Calu3 (cell line): ENCODE data around the gene TH. TPM values are rescaled to one million over a fixed set of nuclear protein-coding genes. Genes with fewer than 3 reads are reported as not detected.

Experiments used
- BruUV-seq: library from RNA; stranded (reverse); fragments of 400-500 nt; replicated peaks from 2 replicates; lab custom pipeline; 2021; lab: Mats Ljungman, UMichigan
- CTCF ChIA-PET: fragments of 300-600 bp; sonication (Branson Sonifier 250); formaldehyde crosslinking; loops from one replicate; lab custom pipeline; 2022; ENCODE audit warnings: antibody characterized with exemption; lab: Charles Lee
- DNase-seq: peaks from one replicate; pipeline ENCODE4 v3.0.0; 2022
- H3K27ac Mint-ChIP-seq: one replicate; pipeline ENCODE4 v1.8.0; 2022; ENCODE audit warnings: mixed read lengths; ENCODE audit not compliant: unreplicated experiment
- H3K27me3 Mint-ChIP-seq: one replicate; pipeline ENCODE4 v1.8.0; 2022; ENCODE audit warnings: mixed read lengths; ENCODE audit not compliant: unreplicated experiment
- H3K36me3 Mint-ChIP-seq: one replicate; pipeline ENCODE4 v1.8.0; 2022; ENCODE audit warnings: mild to moderate bottlenecking, moderate library complexity, mixed read lengths; ENCODE audit not compliant: insufficient read depth, unreplicated experiment
- H3K4me1 Mint-ChIP-seq: one replicate; pipeline ENCODE4 v1.8.0; 2022; ENCODE audit warnings: mild to moderate bottlenecking, low read depth, mixed read lengths; ENCODE audit not compliant: unreplicated experiment
- H3K4me3 Mint-ChIP-seq: one replicate; pipeline ENCODE4 v1.8.0; 2022; ENCODE audit warnings: mild to moderate bottlenecking, low read depth, moderate library complexity, mixed read lengths; ENCODE audit not compliant: unreplicated experiment
- H3K9me3 Mint-ChIP-seq: one replicate; pipeline ENCODE4 v1.8.0; 2022; ENCODE audit warnings: low read depth, mixed read lengths; ENCODE audit not compliant: unreplicated experiment
- intact Hi-C: fragments of 100-400 bp; cut with micrococcal nuclease; formaldehyde crosslinking; loops from one replicate; pipeline ENCODE4 v1.10.0; 2022; ENCODE audit not compliant: unreplicated experiment
- total RNA-seq: library from RNA; stranded (reverse); gene quantifications from 2 replicates; pipeline ENCODE4 v1.2.3, GENCODE V29; 2022
- TF ChIP-seq, protein P1 (sequence below): fragments of 200-600 bp; IDR thresholded peaks from one replicate; pipeline ENCODE4 v1.8.0; 2022; ENCODE audit warnings: antibody characterized with exemption; ENCODE audit not compliant: unreplicated experiment

TH gene
- total RNA-seq, 1 experiment from 2014 or later, result not detected

DNA sequence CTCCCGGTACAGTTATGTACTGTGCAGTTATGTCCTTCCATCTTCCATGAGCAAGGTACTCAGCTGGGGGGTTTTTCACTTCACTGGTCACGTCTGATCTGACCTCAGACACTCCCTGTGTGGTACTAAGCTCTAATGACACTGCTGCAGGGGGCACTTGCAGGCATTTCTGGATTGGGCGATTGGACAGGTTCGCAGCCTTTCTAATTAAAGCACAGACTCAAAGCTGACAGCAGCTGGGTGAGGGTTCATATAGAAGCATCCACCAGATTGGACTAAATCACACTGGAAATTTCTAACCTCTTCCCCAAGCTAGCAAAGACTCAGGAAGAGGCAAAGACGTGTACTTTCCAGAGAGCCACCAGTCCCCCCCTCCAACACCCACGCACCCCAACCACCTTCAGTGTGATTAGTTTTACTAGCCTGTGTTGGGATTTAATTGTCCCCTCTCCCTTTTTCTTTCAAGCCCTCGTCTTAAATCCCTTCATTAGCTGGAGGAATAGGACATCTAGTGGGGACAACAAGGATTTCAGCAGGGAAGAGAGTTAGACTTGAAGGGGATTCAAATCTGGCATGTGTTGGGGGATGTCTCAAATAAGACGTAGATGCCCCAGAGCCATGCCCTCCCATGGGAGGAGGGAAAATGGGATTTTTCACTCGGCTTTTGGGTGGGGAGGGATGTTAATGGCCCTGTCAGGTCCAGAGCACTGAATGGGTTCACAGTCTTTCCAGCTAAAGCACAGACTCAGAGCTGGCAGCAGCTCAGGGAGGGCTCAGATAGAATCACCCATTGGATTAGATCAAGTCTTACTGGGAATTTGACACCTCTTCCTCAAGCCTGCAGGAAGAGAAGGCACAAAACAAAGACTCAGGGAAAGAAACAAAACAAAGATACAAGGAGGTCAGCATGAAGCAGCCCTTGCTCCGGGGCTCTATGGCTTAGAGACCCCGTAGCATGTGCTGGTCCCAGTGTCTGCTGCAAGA lies 21.5 kb downstream of the TH start:
- Mint-ChIP-seq H3K27ac (no peak overlapping the region), H3K9me3 (no peaks in the 10 kb centered on the region), H3K4me3 (no peak overlapping the region), H3K36me3 (peaks cover 4% of the 10 kb centered on the region), H3K4me1 (no peaks in the 10 kb centered on the region), H3K27me3 (peaks cover 100% of the 10 kb centered on the region)
- TF ChIP-seq, protein P1, sequence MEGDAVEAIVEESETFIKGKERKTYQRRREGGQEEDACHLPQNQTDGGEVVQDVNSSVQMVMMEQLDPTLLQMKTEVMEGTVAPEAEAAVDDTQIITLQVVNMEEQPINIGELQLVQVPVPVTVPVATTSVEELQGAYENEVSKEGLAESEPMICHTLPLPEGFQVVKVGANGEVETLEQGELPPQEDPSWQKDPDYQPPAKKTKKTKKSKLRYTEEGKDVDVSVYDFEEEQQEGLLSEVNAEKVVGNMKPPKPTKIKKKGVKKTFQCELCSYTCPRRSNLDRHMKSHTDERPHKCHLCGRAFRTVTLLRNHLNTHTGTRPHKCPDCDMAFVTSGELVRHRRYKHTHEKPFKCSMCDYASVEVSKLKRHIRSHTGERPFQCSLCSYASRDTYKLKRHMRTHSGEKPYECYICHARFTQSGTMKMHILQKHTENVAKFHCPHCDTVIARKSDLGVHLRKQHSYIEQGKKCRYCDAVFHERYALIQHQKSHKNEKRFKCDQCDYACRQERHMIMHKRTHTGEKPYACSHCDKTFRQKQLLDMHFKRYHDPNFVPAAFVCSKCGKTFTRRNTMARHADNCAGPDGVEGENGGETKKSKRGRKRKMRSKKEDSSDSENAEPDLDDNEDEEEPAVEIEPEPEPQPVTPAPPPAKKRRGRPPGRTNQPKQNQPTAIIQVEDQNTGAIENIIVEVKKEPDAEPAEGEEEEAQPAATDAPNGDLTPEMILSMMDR, result peak; percentile 20
- no TSS peak for BruUV-seq
- no peak for DNase-seq
- CTCF ChIA-PET, result interaction anchor here (0.8 to 7.3 kb wide), 15 partner anchors 13 to 497 kb away, joined by 3 to 159 read pairs (median 4); no protein-coding TSS in a partner anchor
- intact Hi-C loops, result loop anchor here (5.0 kb wide), 4 partner anchors 268 to 498 kb away; partner anchors contain the start of gene TNNI2

DNA sequence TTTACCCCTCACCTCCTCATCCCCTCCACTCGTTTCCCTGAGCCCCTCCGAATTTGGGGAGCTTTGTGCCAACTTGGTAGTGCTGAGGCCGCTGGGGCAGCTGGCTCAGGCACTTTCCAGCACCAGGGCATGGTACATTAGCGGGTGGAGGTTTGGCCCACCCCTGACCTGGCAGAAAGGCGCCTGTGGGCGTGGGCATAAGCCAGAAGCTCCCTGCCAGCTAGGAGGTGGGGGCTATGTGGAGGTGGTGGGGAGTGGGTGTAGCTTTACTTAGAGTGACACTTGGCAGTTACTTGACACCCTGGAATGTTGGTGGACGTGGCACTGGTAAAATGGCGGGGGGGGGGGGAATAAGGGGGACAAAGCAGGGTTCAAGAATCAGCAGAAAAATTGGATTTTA lies 22.2 kb downstream of the TH start:
- H3K36me3 Mint-ChIP-seq, result peaks cover 4% of the 10 kb centered on the region
- TF ChIP-seq, protein P1, result no peak
- no peaks in the 10 kb centered on the region for H3K4me1 Mint-ChIP-seq
- BruUV-seq, result no TSS peak
- no peak overlapping the region for H3K27ac Mint-ChIP-seq
- no peaks in the 10 kb centered on the region for H3K9me3 Mint-ChIP-seq
- no peak for DNase-seq
- intact Hi-C loops, result no loop called here
- no peak overlapping the region for H3K4me3 Mint-ChIP-seq
- H3K27me3 Mint-ChIP-seq, result peaks cover 100% of the 10 kb centered on the region
- CTCF ChIA-PET, result interaction anchor here (0.8 to 7.3 kb wide), 5 partner anchors 113 to 496 kb away, joined by 3 to 159 read pairs (median 16); no protein-coding TSS in a partner anchor

DNA sequence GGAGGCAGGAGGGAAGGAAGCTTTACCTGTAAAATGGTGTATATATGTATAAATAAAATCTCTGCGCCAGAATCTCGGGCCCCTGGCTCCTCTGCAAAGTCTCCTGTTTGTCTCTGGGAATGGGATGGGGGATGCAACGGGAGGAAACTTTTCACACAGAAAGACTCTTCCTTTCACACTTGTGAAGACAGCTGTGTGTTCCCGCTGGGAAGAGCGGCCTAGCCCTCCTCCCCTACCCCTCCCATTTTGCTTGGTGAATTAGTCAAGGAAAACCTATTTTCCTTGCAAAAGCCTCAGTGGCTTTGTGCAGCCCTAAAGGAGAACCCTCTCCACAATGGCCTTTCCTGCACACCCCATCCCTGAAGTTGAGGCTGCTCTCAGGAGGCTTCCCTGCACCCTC lies 23.0 kb downstream of the TH start:
- CTCF ChIA-PET, result interaction anchor here (7.3 kb wide), 1 partner anchor 112 kb away, joined by 159 read pairs; no protein-coding TSS in a partner anchor
- peaks cover 99% of the 10 kb centered on the region for H3K27me3 Mint-ChIP-seq

DNA sequence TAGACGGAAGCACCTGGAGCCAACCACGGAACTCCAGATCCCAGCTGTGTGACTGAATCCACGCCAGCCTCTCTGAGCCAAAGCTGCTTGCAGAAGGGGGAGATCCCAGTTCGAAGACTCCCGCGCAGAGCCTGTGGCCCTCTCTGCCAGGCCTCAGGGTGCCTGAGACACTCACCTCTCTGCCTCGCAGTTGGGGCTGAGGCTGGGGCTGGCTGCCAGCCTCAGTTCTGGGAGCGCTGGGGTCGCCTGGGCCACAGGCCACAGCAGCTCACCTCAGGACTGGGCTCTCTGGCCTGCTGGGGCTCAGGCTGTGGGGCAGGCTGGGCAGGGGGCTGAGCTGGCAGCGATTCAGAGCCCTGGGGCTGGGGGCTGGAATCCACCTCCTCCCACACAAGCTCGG lies 24.2 kb downstream of the TH start:
- CTCF ChIA-PET, result interaction anchor here (0.7 to 1.1 kb wide), 2 partner anchors 108 to 495 kb away, joined by 3 read pairs; no protein-coding TSS in a partner anchor

More for the DNA sequence above, 23.0 kb downstream of the TH start:
- no peaks in the 10 kb centered on the region for H3K9me3 Mint-ChIP-seq
- no peaks in the 10 kb centered on the region for H3K4me1 Mint-ChIP-seq
- H3K27ac Mint-ChIP-seq, result no peak overlapping the region
- intact Hi-C loops, result no loop called here
- H3K36me3 Mint-ChIP-seq, result peaks cover 4% of the 10 kb centered on the region
- BruUV-seq, result no TSS peak
- DNase-seq, result no peak
- TF ChIP-seq, protein P1, result no peak
- H3K4me3 Mint-ChIP-seq, result no peak overlapping the region

More for the DNA sequence above, 24.2 kb downstream of the TH start:
- no TSS peak for BruUV-seq
- Mint-ChIP-seq H3K36me3 (peaks cover 4% of the 10 kb centered on the region), H3K27me3 (peaks cover 99% of the 10 kb centered on the region), H3K9me3 (no peaks in the 10 kb centered on the region), H3K4me1 (peaks cover 7% of the 10 kb centered on the region), H3K27ac (no peak overlapping the region), H3K4me3 (no peak overlapping the region)
- intact Hi-C loops, result no loop called here
- TF ChIP-seq, protein P1, result no peak
- DNase-seq, result no peak
